Measurements from ENCODE around the gene EIF2S3. TPM values are rescaled to one million over a fixed set of nuclear protein-coding genes. Genes with fewer than 3 reads are reported as not detected.

The EIF2S3 gene
- total and polyA plus RNA-seq, 2 donors (not counting 1 experiment from before 2014, with no cell fraction given) = 125 to 272 TPM

GRCh38 chrX:24093746-24094145, 39.0 kb downstream of the EIF2S3 start:
- no peak for TF ChIP-seq EZH2 (IDR thresholded peaks at IDR 0.05; ENCODE audit: borderline replicate concordance, insufficient read depth, low read depth, low read length, poor library complexity, severe bottlenecking)
- TF ChIP-seq CTCF (IDR thresholded peaks at IDR 0.05) = no peak
- Histone ChIP-seq H3K4me2 (replicated peaks; ENCODE audit: low read depth, low read length, poor library complexity, severe bottlenecking) (no peak overlapping the region), H3K79me2 (ENCODE audit: control insufficient read depth, insufficient read depth, low read length) (no peaks in the 10 kb centered on the region), H3K27me3 (replicated peaks in 1 of 4; ENCODE audit: control extremely low read depth in 1 of 4, control insufficient read depth in 3 of 4, insufficient read depth in 4 of 4, low read length in 3 of 4) (no peaks in the 10 kb centered on the region), H3K27ac (ENCODE audit: low read length in 2 of 2) (no peak overlapping the region), H3K9ac (ENCODE audit: low read length) (no peak overlapping the region), H3K9me3 (ENCODE audit: control extremely low read depth in 1 of 3, control insufficient read depth in 2 of 3, insufficient read depth in 1 of 3, low read length in 2 of 3) (no peaks in the 10 kb centered on the region), H3K4me1 (ENCODE audit: control insufficient read depth in 2 of 2, insufficient read depth in 2 of 2, low read length in 2 of 2) (no peaks in the 10 kb centered on the region), H2AFZ (ENCODE audit: insufficient read depth, low read depth, low read length, poor library complexity, severe bottlenecking) (no peak overlapping the region), H3K36me3 (replicated peaks in 1 of 2; ENCODE audit: control extremely low read depth in 1 of 2, control insufficient read depth in 1 of 2, extremely low read depth in 1 of 2, insufficient read depth in 2 of 2, low read length in 1 of 2) (no peaks in the 10 kb centered on the region), H3K4me3 (ENCODE audit: control extremely low read depth in 1 of 5, extremely low read depth in 1 of 5, insufficient read depth in 1 of 5, low read depth in 2 of 5, low read length in 4 of 5) (no peak overlapping the region), H4K20me1 (ENCODE audit: control insufficient read depth, insufficient read depth, low read length, poor library complexity, severe bottlenecking) (no peaks in the 10 kb centered on the region)
- intact Hi-C loops (cut with micrococcal nuclease) = no loop called here
- Mint-ChIP-seq H3K27ac (no peak overlapping the region), H3K27me3 (no peaks in the 10 kb centered on the region), H3K9me3 (ENCODE audit: insufficient read depth) (no peaks in the 10 kb centered on the region), H3K4me1 (no peaks in the 10 kb centered on the region), H3K4me3 (no peak overlapping the region)
- CTCF ChIA-PET = no interaction called here
- ATAC-seq (ENCODE audit: low read depth) = no peak
- no CpG with 5 or more reads among the region's 12 CpGs for WGBS (ENCODE audit: insufficient coverage)
- POLR2A ChIA-PET = no interaction called here
- no peak for DNase-seq

GRCh38 chrX:24097741-24098260, 43.0 kb downstream of the EIF2S3 start:
- H3K4me2 ChIP-seq (replicated peaks; ENCODE audit: low read depth, low read length, poor library complexity, severe bottlenecking) = no peak overlapping the region
- no CpG with 5 or more reads among the region's 1 CpG for WGBS (ENCODE audit: insufficient coverage)
- no peaks in the 10 kb centered on the region for H3K79me2 ChIP-seq (ENCODE audit: control insufficient read depth, insufficient read depth, low read length)
- POLR2A ChIA-PET = no interaction called here
- no peaks in the 10 kb centered on the region for H3K27me3 ChIP-seq (replicated peaks in 1 of 4; ENCODE audit: control extremely low read depth in 1 of 4, control insufficient read depth in 3 of 4, insufficient read depth in 4 of 4, low read length in 3 of 4)
- no peak overlapping the region for H3K4me3 Mint-ChIP-seq
- H3K27me3 Mint-ChIP-seq = no peaks in the 10 kb centered on the region
- H3K9me3 ChIP-seq (ENCODE audit: control extremely low read depth in 1 of 3, control insufficient read depth in 2 of 3, insufficient read depth in 1 of 3, low read length in 2 of 3) = no peaks in the 10 kb centered on the region
- CTCF ChIA-PET = no interaction called here
- H2AFZ ChIP-seq (ENCODE audit: insufficient read depth, low read depth, low read length, poor library complexity, severe bottlenecking) = no peak overlapping the region
- no peak overlapping the region for H3K27ac Mint-ChIP-seq
- no peak overlapping the region for H3K27ac ChIP-seq (ENCODE audit: low read length in 2 of 2)
- no peak for ATAC-seq (ENCODE audit: low read depth)
- H4K20me1 ChIP-seq (ENCODE audit: control insufficient read depth, insufficient read depth, low read length, poor library complexity, severe bottlenecking) = no peaks in the 10 kb centered on the region
- intact Hi-C loops (cut with micrococcal nuclease) = no loop called here
- TF ChIP-seq CTCF (IDR thresholded peaks at IDR 0.05) (no peak), EZH2 (IDR thresholded peaks at IDR 0.05; ENCODE audit: borderline replicate concordance, insufficient read depth, low read depth, low read length, poor library complexity, severe bottlenecking) (no peak)
- no peaks in the 10 kb centered on the region for H3K4me1 Mint-ChIP-seq
- DNase-seq = no peak
- H3K9ac ChIP-seq (ENCODE audit: low read length) = no peak overlapping the region
- no peaks in the 10 kb centered on the region for H3K9me3 Mint-ChIP-seq (ENCODE audit: insufficient read depth)
- no peaks in the 10 kb centered on the region for H3K36me3 ChIP-seq (replicated peaks in 1 of 2; ENCODE audit: control extremely low read depth in 1 of 2, control insufficient read depth in 1 of 2, extremely low read depth in 1 of 2, insufficient read depth in 2 of 2, low read length in 1 of 2)
- no peaks in the 10 kb centered on the region for H3K4me1 ChIP-seq (ENCODE audit: control insufficient read depth in 2 of 2, insufficient read depth in 2 of 2, low read length in 2 of 2)
- no peak overlapping the region for H3K4me3 ChIP-seq (ENCODE audit: control extremely low read depth in 1 of 5, extremely low read depth in 1 of 5, insufficient read depth in 1 of 5, low read depth in 2 of 5, low read length in 4 of 5)

Data from B cell (primary cell).